Bone marrow (tissue), 2 donors: ENCODE results near the gene TMEM147.

Experiments used
- DNase-seq, 2 donors: peaks; one replicate each; lab custom pipeline; 2025; lab: John Stamatoyannopoulos, UW

Gene TMEM147

GRCh38 chr19:35519291-35519690, 26.1 kb upstream of the TMEM147 start:
- DNase-seq = no peak

GRCh38 chr19:35521124-35521743, 24.2 kb upstream of the TMEM147 start:
- DNase-seq = no peak

GRCh38 chr19:35522745-35523327, 22.6 kb upstream of the TMEM147 start:
- no peak for DNase-seq

- DNase-seq = no peak
These were observed 21.1 kb upstream of the TMEM147 start for GRCh38 chr19:35524181-35524837.

GRCh38 chr19:35525873-35526272, 19.6 kb upstream of the TMEM147 start:
- no peak for DNase-seq

- DNase-seq = no peak
These were observed 17.0 kb upstream of the TMEM147 start, which contains the start of gene SBSN for GRCh38 chr19:35528218-35529038. SBSN (minus strand) TSS chr19:35528311; CDS start chr19:35528281, 30 bp downstream.

GRCh38 chr19:35529241-35530218, 15.9 kb upstream of the TMEM147 start:
- DNase-seq = no peak

GRCh38 chr19:35531291-35531690, 14.1 kb upstream of the TMEM147 start:
- no peak for DNase-seq

- no peak for DNase-seq
These were observed 12.1 kb upstream of the TMEM147 start, which contains the start of gene GAPDHS for GRCh38 chr19:35533201-35533821. GAPDHS (plus strand) TSS chr19:35533456; CDS start chr19:35533528, 72 bp downstream.

GRCh38 chr19:35533822-35534392, 11.5 kb upstream of the TMEM147 start:
- DNase-seq = peak in 1 of 2 donors; percentile 46

- DNase-seq = no peak
These were observed 10.5 kb upstream of the TMEM147 start for GRCh38 chr19:35534803-35535480.

- no peak for DNase-seq
These were observed 6.1 kb upstream of the TMEM147 start for GRCh38 chr19:35539314-35539713.

GRCh38 chr19:35539850-35540249, 5.6 kb upstream of the TMEM147 start:
- DNase-seq = no peak

- DNase-seq = no peak
These were observed 5.0 kb upstream of the TMEM147 start for GRCh38 chr19:35540356-35540927.

- DNase-seq = no peak
These were observed 3.2 kb upstream of the TMEM147 start for GRCh38 chr19:35542209-35542608.

GRCh38 chr19:35543280-35544109, 1.9 kb upstream of the TMEM147 start:
- DNase-seq = no peak

GRCh38 chr19:35544110-35544802, 1.2 kb upstream of the TMEM147 start:
- DNase-seq = no peak

- DNase-seq = no peak
These were observed 492 bp downstream of the TMEM147 start for GRCh38 chr19:35545855-35546381.
